CD4-positive, alpha-beta T cell treated with Interleukin-6 at 100 ng/mL for 8 hours (primary cell): ENCODE data around the gene IQCH.
"Not testable (repeated sequence)": the region's sequence is repeated elsewhere in the genome, so short reads cannot be mapped to it uniquely, and the experiment has no call there.

Experiments
- DNase-seq: peaks from one replicate; pipeline ENCODE4 v3.0.0-alpha.2; 2020; ENCODE audit warnings: mixed read lengths, low spot score

The IQCH gene

DNA sequence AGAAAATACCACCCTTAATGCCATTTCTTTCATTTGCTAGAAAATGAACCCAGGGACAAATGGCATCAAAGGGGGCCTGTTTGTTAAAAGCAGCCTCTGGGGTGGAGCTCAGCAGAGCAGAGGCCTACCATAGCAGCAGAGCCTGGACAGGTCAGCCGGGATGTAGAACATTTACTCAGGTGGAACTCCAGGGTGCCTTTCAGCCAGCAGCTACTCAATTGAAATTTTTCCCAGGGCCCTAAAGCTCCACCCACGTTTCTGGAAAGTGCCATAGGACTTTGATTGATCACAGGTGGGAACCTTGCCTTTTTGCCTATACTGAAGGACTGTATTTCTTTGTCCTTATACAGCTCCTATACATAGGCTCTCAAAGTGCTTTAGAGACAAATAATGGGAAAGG, 191.9 kb downstream of the IQCH start:
- no peak for DNase-seq

DNA sequence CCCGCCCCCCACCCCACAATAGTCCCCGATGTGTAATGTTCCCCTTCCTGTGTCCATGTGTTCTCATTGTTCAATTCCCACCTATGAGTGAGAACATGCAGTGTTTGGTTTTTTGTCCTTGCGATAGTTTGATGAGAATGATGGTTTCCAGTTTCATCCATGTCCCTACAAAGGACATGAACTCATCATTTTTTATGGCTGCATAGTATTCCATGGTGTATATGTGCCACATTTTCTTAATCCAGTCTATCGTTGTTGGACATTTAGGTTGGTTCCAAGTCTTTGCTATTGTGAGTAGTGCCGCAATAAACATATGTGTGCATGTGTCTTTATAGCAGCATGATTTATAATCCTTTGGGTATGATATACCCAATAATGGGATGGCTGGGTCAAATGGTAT, 193.8 kb downstream of the IQCH start:
- DNase-seq = not testable (repeated sequence)

DNA sequence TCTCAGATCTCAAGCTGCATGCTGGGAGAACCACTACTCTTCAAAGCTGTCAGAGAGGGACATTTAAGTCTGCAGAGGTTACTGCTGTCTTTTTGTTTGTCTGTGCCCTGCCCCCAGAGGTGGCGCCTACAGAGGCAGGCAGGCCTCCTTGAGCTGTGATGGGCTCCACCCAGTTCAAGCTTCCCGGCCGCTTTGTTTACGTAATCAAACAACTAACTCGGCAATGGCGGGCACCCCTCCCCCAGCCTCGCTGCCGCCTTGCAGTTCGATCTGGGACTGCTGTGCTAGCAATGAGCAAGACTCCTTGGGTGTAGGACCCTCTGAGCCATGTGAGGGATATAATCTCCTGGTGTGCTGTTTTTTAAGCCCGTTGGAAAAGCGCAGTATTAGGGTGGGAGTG, 199.1 kb downstream of the IQCH start:
- DNase-seq = not testable (repeated sequence)

DNA sequence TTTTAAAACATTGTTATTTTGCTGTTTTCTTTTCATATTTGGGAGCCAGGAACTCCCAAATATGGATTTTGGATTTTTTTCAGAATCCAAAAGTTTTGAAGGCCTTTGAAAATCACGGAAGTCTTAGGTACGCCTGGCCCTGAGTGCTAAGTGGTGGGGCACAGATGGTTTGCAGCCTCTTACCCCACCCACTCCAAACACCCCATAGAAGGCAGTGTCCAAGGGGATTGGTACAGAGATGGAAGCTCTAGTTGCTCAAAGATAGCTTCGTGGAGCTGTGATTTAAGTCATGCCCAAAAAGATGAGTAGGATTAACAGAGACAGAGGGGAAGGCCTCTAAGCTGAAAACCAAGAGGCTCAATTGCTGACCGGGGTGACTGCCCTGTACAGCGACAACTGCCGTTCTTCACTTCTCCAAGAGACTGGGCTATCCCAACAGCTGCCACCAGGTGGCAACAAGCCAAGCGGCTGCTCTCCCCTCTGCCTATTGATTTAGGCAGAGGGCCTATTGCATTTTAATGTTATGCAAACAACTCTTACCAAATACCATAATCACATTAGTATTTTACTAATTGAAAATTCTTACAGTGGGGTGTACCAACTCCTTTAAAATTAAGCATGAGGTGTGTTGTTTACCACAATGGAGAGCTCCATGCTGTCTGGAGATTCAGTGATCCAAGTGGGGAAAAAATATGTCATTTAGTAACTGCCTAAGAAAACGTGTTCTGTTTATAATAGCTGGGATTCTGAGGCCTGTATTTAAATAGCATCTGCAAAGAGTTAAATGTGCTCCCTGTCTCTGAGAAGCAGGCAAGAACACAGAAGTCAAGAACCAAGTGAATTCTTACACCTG, 202.3 kb downstream of the IQCH start:
- DNase-seq = peak; percentile 78

DNA sequence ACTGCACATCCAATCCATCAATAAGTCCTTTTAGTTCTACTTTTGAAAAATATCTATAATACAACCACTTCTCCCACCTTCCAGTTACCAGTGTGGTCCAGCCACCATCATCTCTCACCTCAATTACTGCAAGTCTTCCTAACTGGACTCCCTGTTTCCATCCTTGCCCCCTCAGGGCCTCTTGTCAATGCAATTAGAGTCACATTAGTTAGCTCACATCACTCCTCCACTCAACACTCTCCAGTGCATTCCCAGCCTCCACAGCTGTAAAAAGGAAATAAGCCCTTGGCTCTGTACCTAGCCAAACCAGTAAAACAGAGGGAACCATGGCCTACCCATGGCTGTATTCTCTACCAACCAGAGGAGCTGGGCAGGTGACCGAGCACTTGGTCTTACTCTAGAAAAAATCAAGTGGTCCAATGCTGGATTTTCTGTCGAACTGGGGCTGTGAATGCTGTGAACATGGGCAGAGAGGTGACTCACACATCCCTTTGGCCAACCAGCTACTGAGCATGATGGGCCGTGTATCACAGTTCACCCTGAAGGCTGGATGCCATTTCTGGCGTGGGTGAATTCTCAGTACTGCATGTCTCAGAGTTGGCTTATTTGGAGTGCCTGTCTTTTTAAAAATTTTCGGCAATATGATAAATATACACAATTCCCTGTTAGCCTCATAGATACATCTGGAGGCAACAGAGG, 203.9 kb downstream of the IQCH start:
- DNase-seq = no peak

DNA sequence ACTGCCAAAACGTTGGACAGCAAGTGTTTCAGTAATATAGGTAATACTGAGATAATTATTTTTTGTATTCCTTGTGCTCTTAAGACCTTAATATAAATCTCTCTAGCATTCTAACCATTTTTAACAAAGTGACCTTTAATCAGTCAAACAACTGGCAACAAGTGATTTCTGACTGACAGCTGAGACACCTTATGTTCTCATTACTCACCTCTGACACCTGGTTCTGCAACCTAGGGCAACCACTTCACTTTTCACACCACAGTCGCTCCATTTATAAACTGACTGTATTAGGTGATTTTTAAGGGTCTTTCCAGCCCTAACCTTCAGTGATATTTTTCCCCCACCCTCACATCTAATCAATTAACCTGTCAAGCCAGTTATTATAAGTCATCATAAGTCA, 205.9 kb downstream of the IQCH start:
- DNase-seq = no peak

DNA sequence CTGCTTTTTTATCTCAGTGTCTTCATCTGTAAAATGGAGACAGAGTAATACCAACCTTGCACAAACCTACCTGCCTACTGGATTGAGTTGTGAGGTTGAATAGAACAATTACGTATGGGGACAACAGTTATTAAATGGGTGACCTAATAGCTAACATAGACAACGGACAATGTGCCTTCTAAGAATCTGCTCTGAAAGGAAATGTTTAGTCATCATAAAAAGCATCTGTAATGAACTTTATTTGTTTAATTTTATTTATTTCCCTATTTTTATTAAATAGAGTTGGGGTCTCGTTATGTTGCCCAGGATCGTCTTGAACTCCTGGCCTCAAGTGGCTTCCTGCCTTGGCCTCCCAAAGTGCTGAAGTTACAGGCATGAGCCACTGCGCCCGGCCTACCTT, 207.1 kb downstream of the IQCH start:
- no peak for DNase-seq

DNA sequence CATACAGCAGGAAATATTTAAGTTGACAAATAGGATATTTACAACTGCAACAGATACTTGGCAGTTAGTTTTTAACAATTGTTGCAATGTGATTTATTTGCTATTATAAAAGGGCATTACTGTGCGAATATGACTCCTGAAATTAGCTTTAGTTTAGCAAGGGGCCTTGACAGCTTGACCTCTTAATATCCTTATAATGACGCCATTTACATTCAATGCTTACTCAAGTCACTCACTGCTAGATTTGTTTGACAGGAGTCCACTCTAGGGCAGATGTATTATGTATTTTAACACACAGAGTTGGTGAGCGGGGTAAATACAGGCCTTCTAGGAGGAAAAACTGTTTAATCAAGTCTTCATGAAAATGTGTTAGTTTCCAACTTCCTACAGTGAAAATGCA, 208.3 kb downstream of the IQCH start:
- no peak for DNase-seq

DNA sequence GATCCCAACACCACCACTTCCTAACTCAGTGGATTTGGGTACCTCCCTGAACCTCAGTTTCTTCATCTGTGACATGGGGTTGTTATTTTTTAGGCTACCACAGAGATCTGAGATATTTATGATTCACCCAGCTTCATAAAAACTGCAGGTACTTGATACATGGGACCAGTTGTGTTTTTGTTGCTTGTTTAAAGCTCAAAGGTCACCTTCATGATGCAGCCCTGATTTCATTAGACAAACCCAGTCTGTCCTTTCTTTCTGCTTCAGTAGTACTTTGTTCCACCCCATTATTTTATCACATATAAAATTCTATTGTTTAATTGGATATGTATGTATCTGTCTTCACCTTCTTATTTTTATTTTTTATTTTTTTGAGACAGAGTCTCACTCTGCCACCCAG, 208.9 kb downstream of the IQCH start:
- DNase-seq = no peak

DNA sequence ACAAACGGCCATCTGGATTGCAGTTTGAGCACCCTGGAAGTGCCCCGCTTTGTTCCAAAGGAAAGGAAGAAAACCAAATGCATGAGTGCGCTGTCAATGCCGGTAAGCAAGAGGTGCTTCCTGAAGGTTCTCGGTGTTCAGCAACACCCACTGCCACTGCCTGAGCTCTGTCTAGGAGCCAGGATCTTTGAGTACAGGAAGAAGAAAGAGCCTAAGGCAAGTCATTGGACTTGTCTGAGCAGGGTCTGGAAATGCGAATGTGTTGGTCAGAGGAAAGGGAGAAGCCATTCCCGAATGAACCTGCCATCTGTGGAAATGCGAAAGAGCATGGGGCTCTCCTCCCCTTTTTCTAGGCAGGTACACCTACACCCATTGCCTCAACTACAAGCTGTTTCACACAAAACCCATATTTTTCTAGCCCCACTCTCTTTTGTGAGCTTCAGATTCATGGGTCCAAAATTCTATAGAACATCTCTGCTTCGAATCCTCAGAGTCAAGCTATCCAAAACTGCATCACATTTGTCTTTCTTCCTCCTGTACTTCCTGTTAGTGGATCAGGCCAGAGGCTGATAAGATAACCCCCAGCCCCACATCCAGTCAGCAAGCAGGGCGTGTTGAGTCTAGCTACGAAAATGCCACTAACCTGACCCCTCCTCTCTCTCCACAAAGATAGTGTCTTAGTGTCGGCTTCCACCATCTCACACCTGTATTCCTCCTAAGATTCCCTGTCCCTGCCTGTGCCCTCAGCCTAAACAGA, 210.8 kb downstream of the IQCH start:
- DNase-seq = no peak

DNA sequence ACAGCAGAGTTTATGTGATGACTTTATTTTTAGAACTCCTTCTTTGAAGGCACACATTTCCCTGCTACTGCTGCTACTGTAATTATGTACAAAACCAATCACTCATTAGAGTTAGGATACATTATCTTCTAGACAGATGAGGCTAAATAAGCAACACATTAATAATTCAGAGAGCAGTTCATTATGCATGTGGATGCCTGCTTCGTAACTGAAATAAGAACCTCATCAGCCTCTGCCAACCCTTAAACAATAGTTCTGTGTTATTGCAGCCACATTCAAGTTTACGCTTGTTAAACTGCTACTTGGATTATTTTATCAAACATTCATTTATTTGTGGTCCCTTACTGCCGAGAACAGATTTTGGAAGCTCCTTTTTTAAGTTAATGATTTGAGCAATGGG, 213.8 kb downstream of the IQCH start:
- DNase-seq = no peak

DNA sequence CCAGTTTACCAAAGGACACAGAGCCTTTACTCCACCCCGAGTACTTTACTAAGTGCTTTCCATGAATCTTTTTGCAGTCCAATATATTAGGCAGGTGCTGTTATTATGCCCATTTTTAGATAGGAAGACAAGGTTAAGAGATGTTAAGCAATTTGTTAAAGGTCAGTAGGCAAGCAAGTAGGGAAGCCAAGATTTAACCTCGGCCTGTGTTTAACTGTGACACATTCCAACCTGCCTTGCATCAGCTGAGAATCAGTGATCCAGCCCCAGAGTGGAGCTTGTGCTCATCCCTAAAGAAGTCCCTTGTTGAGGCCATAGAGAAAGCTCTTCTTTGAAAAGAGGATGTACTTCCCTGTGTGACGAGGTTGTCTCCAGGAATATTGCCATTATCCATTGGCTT, 215.1 kb downstream of the IQCH start:
- no peak for DNase-seq

DNA sequence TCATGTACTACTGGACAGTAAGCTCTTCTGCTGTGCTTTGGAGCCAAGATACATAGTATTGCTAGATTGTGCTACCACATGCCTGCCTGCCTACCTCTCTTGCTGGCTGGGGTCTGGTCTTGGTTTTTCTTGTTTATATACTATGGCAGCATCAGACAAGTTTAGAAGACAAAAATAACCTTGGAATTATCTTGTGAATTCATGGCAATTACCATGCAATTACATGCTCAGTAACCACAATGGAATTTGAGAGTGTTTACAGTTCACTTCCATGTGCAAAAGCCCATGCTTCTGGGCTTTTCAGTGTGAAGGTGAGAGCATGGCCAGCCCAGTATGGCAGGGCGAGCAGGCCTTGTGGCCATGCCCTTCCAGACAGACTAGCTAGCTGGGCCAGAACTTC, 218.4 kb downstream of the IQCH start:
- no peak for DNase-seq

DNA sequence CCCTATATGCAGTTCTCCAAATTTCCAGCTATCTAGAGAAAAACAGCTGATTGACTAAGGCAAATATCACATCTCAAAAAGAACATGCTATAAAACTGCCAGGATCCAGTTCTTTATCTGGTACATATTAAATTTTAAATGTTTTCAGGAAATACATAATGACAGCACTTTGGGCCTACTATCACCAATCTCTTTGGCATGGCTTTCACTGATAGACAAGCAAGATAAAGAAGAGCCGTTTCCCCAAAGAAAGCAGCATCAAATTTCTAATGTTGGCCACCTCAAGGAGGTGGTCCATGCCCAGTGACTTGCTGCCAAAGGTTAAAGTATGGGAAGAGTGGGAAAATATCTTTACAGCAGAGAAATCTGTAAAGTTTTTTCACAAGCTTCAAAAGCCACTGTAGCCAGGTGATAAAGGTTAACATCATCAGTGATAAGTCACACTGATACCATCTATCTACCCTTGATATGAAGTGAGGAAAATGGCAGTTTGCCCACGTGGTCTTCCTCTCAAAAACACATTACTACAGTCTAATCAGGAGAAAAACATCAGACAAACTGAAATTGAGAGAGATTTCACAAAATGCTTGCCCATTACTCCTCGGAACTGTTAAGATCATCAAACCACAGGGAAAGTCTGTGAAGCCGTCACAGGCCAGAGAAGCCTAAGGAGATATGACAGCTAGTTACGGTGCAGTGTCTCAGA, 220.0 kb downstream of the IQCH start:
- DNase-seq = no peak

DNA sequence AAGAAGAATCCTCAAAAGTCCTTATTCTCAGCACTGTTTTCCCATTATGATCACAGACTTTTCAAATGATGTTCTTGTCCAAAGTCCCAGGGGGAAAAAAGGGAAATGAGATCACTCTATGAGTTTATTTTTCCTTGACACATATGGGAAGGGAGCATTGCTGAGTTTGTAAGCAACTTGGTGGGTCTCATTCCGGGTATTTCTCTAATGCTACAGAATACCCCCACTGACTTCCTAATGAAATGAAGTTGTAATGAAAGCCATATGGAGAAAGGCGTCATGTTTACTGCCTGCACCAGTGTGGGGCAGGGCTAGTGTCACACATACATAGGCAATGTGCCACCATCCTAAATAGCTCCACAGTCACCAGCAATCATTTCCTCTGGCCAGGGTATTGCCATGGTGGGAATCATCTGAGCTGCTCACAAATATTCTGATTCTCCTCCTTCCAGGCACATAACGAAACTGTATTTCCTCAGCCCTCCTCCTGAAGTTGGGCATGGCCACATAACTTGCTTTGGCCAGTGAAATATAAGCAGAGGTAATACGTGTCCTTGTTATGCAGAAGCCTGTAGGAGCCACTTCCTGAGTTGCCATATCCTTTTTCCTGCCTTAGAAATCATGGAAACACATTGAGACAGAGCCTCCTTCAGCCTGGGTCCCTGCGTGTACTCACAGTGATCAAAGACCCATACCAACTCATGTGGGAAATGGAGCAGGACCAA, 225.4 kb downstream of the IQCH start:
- no peak for DNase-seq

DNA sequence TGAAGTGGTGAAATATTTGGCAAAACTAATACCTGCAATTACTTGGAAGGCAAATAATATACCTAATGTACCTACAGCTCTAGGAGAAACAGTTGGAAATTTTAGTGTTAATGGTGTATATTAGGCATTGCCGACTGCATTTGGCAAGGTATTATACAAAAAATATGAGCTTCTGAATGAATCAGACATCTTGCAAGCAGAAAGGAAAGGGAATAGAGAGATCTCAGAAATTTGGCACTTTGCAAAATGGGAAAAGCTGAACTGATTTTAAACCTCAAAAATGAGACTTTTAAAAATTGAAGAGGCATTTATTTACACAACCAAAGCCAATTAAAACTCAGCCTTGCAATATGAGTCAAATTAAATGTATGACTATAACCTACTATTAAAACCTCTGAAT, 226.2 kb downstream of the IQCH start:
- no peak for DNase-seq

DNA sequence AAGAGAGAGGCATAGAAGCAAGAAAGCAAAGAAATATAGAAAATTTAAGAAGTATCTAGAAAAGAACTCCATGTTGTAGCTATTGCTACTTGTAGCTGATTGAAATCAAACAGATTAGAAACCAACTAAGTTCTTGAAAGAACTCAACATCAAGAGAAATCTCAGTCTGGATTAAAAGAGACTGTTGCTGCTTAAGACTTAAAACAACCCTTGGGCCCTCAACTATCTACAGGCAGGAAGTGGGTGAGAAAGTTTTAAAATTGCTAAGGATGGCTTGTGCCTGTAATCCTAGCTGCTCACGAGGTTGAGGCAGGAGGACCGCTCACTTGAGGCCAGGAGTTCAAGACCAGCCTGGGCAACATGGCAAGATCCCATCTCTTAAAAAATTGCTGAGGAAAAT, 227.1 kb downstream of the IQCH start:
- DNase-seq = no peak

DNA sequence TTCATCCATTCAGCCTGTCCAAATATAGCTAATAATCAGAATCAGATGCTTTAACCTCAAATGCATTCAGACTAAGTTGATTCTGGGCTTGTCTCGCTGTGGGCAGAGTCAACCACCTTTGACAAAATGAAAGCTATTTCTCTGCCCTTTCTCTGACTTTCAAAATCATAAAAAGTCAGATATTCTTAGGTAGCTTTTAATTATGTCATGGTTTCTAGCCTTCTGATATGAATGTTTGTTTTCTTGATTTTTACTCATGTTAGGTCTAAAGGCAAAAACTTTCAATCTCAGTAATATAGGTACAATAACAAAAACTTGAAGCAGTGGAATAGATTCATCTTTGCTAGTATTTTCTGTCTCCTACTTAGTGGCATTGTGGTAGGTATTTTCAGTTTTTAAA, 241.0 kb downstream of the IQCH start:
- DNase-seq = no peak

DNA sequence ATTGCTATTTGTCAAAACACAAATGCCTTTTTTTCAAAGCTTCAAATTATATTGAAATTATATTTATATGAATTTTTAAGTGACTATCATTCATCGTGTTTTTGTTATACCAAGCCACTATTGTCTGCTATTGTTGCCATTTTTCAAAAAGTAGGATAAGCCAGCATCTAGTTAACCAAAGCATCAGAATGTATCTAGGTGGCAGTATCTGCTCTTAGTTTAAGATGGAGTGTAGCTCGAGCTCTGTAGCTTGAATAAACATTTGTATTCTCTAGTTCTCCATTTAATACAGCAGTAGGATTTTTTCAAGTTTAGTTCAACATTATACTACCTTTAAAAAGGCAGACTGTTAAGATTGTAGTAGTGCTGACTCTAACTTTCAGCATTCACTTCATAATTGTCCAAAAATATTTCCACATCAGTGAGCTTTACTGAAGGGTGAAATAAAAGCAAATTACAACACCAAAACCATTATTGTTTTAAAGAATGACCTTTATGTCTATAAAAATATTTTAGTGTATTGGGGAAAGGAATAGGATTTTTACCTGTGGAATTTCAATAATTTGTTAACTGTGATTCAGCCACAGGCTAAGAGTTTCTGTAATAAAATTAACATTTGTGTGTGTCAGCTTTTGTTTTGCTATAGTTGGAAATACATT, 246.7 kb downstream of the IQCH start:
- peak; percentile 14 for DNase-seq

DNA sequence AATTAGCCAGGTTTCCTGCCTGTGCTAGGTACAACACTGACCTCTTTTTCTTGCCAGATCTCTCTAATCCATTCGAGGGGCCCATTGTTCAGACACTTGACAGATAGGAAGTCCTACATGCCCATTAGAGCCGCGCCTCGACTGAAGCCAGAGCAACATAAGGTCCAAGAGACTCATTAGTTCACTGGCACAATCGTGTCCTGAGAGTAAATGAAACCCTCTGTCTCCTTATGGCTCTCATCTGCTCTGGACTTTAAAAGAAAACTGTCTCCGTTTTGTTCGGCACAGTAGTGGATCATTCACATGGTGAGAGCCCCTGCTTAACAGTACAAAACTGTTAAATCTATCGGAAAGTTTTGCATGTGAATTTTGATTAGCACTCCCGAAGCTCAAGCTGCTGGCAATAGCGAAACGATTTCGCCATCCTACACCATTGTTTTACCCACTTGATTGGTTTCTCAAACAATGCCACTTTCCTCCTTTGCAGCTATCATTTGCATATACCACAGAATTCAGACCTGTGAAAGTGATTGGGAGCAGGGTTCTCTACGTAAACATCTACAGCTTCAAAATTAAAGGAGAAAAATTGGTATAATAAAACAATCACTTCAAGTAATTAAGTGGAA, 247.4 kb downstream of the IQCH start:
- no peak for DNase-seq

DNA sequence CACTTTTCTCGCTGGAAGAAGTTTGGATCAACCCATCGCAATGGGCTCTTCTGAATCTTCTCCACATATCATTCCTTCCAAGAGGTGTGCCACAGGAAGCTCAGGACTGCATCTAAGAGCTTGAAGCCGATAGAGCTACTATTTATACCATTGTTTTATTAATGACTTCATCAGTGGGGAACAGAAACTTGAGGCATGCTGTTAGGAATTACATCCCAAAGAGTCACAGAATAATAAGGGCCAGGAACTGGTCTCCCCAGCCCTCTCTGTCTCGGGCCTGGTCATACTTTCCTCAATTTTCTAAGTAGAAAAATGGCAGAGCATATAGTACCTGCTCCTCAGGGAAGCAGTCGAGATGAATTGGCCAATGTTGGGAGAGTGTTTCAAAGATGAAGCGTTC, 249.5 kb downstream of the IQCH start:
- DNase-seq = no peak
